GM12891 (cell line): Measurements from ENCODE around the gene ADGRB2.

Experiments used
- POLR2A ChIP-seq: IDR thresholded peaks from 2 replicates; pipeline ENCODE4 v1.6.1; 2011; ENCODE audit warnings: low read depth, low read length, control low read depth
- TAF1 ChIP-seq: IDR thresholded peaks from 2 replicates; pipeline ENCODE4 v1.6.1; 2011; ENCODE audit warnings: low read depth, low read length, control low read depth

DNA sequence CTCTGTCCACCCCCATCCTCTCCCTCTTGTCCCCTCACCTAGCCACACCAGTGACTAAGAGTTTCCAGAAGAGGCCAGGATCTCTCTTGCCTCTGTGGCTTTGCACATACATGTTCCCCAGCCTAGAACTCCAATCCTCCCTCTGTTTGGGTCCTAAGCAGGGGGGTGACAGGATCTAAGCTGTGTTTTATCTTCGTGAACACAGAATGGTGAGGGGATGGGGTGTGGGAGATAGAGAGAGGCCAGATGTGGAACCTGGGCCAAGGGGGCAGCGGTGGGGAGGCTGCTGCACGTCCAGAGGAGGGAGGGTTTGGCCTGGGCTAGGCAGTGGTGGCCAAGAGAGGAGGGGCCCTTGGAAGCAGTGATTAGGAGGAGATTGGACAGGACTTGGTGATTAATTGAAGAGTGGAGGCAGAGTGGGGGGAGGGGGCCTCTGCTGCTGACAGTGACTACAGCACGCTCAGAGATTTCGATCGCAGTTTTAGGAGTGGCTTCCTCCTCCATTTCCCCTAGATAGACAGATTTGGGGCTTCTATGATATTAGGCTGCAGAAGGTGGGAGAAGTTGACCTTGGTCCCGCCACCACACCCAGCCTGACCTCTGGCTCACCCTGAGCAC is 17.1 kb upstream of the ADGRB2 start:
- TF ChIP-seq TAF1 (no peak), POLR2A (no peak)
